ENCODE measurements around the gene ENTR1. TPM values are rescaled to one million over a fixed set of nuclear protein-coding genes. Genes with fewer than 3 reads are reported as not detected.

Gene ENTR1
- total RNA-seq, 1 donor from 2014 or later = 27.7 TPM

- Histone ChIP-seq H3K27ac (no peak overlapping the region), H3K36me3 (peaks cover 10 to 26% of the 10 kb centered on the region in 2 donors), H3K4me3 (no peak overlapping the region), H3K9me3 (no peaks in the 10 kb centered on the region), H3K4me1 (peaks cover 0 to 4% of the 10 kb centered on the region in 2 donors), H3K27me3 (no peaks in the 10 kb centered on the region)
- no peak for TF ChIP-seq CTCF (IDR thresholded peaks at IDR 0.05)
- intact Hi-C loops (cut with DNase I) = no loop called here
- no peak for DNase-seq (ENCODE audit: low spot score in 2 of 2)
Observed at GRCh38 chr9:136352682-136353081, 57.7 kb downstream of the ENTR1 start.

Other genes starting within 250 kb of the ENTR1 start
- not detected for gene LHX3, start 205.5 kb downstream of the ENTR1 start, total RNA-seq
- gene QSOX2, start 164.8 kb downstream of the ENTR1 start, total RNA-seq = 3.7 TPM
- gene CCDC187, start 106.5 kb downstream of the ENTR1 start, total RNA-seq = under 0.01 TPM
- 85.1 TPM for gene GPSM1, start 83.1 kb downstream of the ENTR1 start, total RNA-seq
- gene DNLZ, start 46.9 kb downstream of the ENTR1 start, total RNA-seq = 191 TPM
- 0.43 TPM for gene CARD9, start 36.9 kb downstream of the ENTR1 start, total RNA-seq
- gene SNAPC4, start 10.4 kb downstream of the ENTR1 start, total RNA-seq = 9.4 TPM
- 69.1 TPM for gene PMPCA, start within 50 bp of the ENTR1 start, total RNA-seq
- 20.2 TPM for gene INPP5E, start 29.2 kb upstream of the ENTR1 start, total RNA-seq
- gene SEC16A, start 72.4 kb upstream of the ENTR1 start, total RNA-seq = 66.1 TPM
- 120 TPM for gene NOTCH1, start 135.4 kb upstream of the ENTR1 start, total RNA-seq

Measured in ascending aorta (tissue), 2 donors.